UCSD-AML1 (cell line): Measurements from ENCODE around the gene FAM216A.
"Not testable (repeated sequence)": the region's sequence is repeated elsewhere in the genome, so short reads cannot be mapped to it uniquely, and the experiment has no call there.

ENCODE experiments used
- DNase-seq: peaks from one replicate; lab custom pipeline; 2025; ENCODE audit not compliant: unreplicated experiment; lab: John Stamatoyannopoulos, UW

Gene FAM216A, protein sequence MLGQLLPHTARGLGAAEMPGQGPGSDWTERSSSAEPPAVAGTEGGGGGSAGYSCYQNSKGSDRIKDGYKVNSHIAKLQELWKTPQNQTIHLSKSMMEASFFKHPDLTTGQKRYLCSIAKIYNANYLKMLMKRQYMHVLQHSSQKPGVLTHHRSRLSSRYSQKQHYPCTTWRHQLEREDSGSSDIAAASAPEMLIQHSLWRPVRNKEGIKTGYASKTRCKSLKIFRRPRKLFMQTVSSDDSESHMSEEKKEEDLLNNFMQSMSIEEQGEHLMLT

DNA sequence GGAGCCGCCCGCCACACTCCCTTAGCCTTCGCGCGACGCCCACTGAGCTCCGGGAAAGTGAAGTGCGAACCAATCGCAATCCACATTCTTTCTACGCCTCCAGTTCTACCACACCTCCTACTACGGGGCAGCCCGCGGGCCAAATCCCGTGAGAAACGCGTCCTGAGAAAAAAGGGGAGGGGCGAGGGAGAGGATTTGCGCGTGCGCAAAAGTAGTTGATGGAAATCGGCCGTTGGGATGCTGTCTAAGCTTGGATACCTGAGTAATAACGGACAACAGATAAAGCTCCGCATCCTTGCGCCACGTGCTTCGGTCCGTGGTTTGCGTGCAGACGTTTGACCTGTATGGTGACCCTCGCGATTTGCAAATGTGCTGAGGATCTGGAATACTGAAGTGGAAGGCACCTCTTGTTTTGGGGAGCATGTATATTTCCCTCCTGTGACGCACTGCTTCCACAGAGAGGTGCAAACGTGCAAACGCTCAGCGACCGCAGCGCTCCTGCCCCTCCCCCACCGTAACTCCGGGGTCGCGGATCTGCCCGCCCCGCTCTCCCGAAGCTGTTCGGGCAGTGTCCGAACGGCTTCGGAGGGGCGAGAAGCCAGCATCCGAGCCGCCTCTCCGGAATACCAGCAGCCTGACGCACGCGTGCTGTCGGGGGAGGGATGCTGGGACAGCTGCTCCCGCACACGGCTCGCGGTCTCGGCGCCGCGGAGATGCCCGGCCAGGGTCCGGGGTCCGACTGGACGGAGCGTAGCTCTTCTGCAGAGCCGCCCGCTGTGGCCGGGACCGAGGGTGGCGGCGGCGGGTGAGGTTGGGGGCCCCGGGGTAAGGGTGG is at the start of gene FAM216A, which contains the start of gene GPN3:
TSS of gene FAM216A (plus strand) at position 632 of the 835 bp plus-strand sequence. CDS start at position 663, 31 bp downstream.
TSS of gene GPN3 (minus strand) at position 44 of the 835 bp plus-strand sequence. CDS start 54 bp downstream, outside the sequence.
- DNase-seq, result peak; percentile 96

DNA sequence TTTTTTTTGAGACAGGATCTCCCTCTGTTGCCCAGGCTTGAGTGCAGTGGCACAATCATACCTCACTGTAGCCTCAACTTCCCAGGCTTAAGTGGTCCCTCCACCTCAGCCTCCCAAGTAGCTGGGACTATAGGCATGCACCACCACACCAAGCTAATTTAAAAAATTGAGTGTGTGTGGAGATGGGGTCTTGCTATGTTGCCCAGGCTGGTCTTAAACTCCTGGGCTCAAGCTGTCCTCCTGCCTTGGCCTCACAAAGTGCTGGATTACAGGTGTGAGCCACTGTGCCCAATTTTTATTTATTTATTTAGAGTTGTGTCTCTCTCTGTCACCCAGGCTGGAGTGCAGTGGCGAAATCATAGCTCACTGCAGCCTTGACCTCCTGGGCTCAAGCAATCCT is 48.0 kb upstream of the FAM216A start:
- not testable (repeated sequence) for DNase-seq

DNA sequence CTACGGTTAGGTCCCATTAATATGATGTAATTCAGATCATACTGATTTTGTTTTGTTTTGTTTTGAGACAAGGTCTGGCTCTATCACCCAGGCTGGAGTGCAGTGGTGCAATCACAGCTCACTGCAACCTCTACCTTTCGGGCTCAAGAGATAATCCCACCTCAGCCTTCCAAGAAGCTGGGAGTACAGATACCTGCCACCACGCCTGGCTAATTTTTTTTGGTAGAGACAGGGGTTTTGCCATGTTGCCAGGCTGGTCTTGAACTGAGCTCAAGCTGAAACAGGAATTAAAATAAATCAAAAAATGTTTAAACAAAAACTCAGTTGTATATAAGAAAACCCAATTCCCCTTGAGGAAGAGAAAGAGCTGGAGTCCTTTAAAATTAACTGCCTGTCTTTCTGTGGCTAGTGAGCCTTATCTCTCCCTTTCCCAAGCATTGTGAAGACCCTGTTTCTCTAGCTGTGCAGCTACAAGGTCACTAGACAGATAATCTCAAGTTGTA is 47.4 kb upstream of the FAM216A start:
- DNase-seq, result no peak

DNA sequence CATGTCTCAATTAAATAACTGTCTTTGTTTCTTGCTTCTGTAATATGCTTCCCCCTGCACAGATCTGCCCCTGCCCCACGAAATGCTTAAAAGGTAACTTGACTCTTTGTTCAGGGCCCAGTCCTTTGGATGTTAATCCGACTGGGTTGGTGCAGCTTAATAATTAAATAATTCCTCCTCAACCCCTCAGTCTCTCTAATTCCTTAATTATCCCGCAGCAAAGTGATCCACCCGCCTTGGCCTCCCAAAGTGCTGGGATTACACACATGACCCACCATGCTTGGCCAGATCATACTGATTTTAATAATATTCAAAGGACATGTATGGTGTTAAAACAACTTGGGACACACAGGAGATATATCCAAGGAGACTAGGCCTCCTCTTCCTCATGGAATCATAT is 46.9 kb upstream of the FAM216A start:
- DNase-seq, result no peak

DNA sequence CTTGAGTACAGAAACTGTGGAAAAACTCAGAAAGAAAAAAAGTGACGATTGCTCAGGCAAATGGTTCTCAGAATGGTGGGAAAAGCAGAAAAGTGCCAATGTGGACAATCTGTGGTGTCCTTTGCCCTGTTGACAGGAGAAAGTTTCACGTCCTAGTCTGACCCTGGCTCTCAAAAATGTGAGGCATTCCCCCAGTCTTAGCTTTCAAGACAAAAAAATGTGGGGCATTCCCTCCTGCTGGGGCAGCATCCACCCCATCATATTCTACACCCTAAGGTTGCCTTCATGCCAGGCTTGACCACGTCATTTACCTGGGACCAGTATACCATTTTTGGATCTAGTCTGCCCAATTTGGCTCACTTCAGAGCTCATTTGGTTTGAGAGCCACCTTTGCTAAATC is 44.4 kb upstream of the FAM216A start:
- no peak for DNase-seq

GRCh38 chr12:110426406-110426805 is 42.2 kb upstream of the FAM216A start:
- no peak for DNase-seq

DNA sequence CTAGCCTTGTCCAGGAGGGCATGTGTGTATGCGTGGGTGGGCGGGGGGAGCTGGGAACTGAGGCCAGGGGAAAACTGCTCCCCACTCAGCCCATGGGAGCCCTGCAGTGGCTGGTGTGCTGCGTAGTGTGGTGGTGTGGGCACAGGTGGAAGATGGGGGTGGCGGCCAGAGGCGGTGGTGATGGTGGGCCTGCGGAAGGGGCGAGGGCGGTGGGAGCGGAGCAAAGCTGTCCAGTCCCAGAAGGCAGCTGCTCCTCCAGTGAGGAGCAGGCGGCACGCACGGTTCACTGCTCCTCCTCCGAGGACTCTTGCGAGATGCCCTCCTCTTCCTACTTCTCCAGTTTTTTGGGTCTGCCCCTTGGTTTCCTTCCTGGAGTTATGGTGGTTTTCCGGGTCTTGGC is 39.0 kb upstream of the FAM216A start:
- DNase-seq, result not testable (repeated sequence)

- DNase-seq, result no peak
Observed at GRCh38 chr12:110431957-110432587, 36.6 kb upstream of the FAM216A start.

GRCh38 chr12:110436231-110436630 is 32.4 kb upstream of the FAM216A start:
- no peak for DNase-seq

DNA sequence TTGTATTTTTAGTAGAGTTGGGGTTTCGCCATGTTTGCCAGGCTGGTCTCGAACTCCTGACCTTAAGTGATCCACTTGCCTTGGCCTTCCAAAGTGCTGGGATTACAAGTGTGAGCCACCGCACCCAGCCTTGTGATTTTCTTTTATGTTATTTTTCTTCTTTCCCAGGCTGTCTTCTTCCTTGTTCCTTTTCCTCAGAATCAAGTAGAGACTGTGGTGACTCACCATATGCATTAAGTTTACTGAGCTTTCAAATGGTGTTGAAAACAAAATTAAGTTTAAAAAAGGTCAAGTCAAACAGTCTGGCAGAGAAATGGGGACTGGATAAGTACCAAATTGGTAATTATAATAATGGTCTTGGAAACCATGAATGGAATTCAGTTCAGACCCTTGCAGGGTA is 24.2 kb upstream of the FAM216A start:
- no peak for DNase-seq

DNA sequence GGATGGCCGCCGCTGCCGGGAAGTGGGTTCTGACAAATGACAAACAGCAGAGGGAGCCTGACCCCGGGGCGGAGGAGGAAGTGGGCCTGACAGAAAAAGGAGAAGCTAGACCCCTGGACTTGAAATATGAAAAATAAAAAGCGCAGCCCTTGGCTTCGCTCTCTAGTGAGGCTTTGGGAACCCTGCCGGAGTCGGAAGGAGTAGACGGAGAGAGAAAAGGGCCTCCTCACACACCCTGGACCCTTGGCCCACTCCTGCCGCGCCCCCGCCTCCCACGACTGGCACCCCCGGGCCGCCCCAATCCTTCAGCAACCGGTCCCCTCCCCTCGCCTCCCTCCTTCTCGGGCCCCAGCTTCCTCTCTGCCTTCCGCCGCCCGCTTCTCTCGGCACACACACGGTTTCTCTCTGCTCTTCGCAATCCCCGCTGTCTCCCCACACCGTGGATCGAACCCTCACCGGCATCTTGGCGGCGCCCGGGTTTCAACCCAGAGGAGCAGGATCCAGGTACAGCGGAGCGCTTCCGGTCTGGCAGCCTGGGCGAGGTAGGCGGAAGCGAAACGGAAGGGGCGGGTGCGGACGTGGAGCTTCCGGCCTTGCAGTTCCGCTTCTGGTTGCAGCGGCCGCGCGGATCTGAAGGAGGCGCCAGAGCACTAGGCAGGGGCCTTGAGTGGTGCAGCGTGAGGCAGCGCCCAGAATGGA is 18.7 kb upstream of the FAM216A start, which contains the start of gene ARPC3:
TSS of gene ARPC3 (minus strand) at position 539 of the 699 bp plus-strand sequence. CDS start at position 462, 77 bp downstream.
- DNase-seq, result peak; percentile 97

- DNase-seq, result no peak
Observed at GRCh38 chr12:110451263-110451662, 17.4 kb upstream of the FAM216A start.

GRCh38 chr12:110453569-110454296 is 14.9 kb upstream of the FAM216A start:
- DNase-seq, result no peak

GRCh38 chr12:110458756-110459155 is 9.9 kb upstream of the FAM216A start:
- DNase-seq, result no peak

- not testable (repeated sequence) for DNase-seq
Observed at GRCh38 chr12:110461189-110461588, 7.5 kb upstream of the FAM216A start.

DNA sequence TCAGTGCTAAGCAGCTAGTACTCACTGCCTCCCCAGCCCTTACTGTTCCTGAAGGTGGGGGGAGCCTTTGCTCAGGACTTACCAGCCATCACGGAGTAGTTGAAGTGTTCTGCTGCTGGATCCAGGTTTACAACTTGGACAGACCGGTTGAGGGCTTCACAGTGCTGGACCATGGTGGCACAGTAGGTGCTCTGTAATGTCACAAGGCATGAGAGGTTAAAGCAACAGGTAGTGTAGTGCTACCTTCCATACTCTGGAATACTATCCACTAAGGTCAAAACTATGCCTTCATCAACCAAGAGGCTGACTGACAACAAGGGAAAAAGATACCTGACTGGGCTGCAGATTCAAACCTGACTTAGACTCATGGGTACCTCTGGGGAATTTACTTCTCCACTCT is 3.6 kb upstream of the FAM216A start:
- DNase-seq, result no peak

GRCh38 chr12:110465765-110466164 is 2.9 kb upstream of the FAM216A start:
- not testable (repeated sequence) for DNase-seq

- no peak for DNase-seq
Observed at GRCh38 chr12:110466791-110467190, 1.9 kb upstream of the FAM216A start.

- DNase-seq, result no peak
Observed at GRCh38 chr12:110467847-110468213, 815 bp upstream of the FAM216A start.

DNA sequence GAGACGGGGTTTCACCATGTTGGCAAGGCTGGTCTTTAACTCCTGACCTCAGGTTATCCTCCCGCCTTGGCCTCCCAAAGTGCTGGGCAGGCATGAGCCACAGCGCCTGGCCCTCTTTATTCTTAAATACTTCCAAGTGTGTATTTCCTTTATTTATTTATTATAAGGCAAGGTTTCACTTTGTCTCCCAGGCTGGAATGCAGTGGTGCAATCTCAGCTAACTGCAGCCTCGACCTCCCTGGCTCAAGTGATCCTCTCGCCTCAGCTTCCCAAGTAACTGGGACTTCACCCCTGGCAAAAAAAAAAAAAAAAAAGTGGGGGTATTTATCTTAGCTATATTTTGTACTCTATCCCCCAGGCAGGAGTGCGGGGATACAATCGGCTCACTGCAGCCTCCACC is 6.8 kb downstream of the FAM216A start:
- DNase-seq, result no peak
